Right lobe of liver (tissue), 4 donors: ENCODE measurements around the gene PACC1.

Experiments used
- POLR2A ChIP-seq: fragments of 450-650 bp; IDR thresholded peaks from one replicate; pipeline ENCODE4 v1.6.1; 2017; ENCODE audit warnings: antibody characterized with exemption, mild to moderate bottlenecking
- TF ChIP-seq, protein P1 (sequence below), 4 donors: fragments of 200-600 bp in 3 of 4; fragments of 450-650 bp in 1 of 4; IDR thresholded peaks; one replicate each; pipeline versions ENCODE4 v1.5.1 to v1.8.0; 2016 to 2022; ENCODE audit warnings: antibody characterized with exemption in 4 of 4, mild to moderate bottlenecking in 2 of 4
- donor health status: DM: no; HTN: no; CAD: no.
- donor health status: DM: no; HTN: no; CAD: no.
- donor health status: DM: no; HTN: yes; CAD: no.

- no peak for TF ChIP-seq POLR2A
- TF ChIP-seq, protein P1, sequence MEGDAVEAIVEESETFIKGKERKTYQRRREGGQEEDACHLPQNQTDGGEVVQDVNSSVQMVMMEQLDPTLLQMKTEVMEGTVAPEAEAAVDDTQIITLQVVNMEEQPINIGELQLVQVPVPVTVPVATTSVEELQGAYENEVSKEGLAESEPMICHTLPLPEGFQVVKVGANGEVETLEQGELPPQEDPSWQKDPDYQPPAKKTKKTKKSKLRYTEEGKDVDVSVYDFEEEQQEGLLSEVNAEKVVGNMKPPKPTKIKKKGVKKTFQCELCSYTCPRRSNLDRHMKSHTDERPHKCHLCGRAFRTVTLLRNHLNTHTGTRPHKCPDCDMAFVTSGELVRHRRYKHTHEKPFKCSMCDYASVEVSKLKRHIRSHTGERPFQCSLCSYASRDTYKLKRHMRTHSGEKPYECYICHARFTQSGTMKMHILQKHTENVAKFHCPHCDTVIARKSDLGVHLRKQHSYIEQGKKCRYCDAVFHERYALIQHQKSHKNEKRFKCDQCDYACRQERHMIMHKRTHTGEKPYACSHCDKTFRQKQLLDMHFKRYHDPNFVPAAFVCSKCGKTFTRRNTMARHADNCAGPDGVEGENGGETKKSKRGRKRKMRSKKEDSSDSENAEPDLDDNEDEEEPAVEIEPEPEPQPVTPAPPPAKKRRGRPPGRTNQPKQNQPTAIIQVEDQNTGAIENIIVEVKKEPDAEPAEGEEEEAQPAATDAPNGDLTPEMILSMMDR (IDR thresholded peaks at IDR 0.05), result no peak
Observed at GRCh38 chr1:212454741-212455140, 40.1 kb upstream of the PACC1 start.
